GM13977 (cell line): ENCODE data around the gene PCED1B.

Experiments used
- DNase-seq: peaks from one replicate; pipeline ENCODE4 v3.0.0; 2012; ENCODE audit warnings: low spot score
- CTCF ChIP-seq: IDR thresholded peaks from 2 replicates; pipeline ENCODE4 v1.5.1; 2012; ENCODE audit warnings: mild to moderate bottlenecking, control low read depth; ENCODE audit not compliant: insufficient read depth; ENCODE audit errors: extremely low read depth, missing control alignments
- in situ Hi-C: fragments of 300-500 bp; cut with MboI; formaldehyde crosslinking; loops from one replicate; pipeline ENCODE4 v1.12.0; 2022; ENCODE audit warnings: low sequenced_read_pairs, low pct_unique_long_range_greater_than_20kb, mixed read lengths, inconsistent platforms; ENCODE audit not compliant: unreplicated experiment

Gene PCED1B

DNA sequence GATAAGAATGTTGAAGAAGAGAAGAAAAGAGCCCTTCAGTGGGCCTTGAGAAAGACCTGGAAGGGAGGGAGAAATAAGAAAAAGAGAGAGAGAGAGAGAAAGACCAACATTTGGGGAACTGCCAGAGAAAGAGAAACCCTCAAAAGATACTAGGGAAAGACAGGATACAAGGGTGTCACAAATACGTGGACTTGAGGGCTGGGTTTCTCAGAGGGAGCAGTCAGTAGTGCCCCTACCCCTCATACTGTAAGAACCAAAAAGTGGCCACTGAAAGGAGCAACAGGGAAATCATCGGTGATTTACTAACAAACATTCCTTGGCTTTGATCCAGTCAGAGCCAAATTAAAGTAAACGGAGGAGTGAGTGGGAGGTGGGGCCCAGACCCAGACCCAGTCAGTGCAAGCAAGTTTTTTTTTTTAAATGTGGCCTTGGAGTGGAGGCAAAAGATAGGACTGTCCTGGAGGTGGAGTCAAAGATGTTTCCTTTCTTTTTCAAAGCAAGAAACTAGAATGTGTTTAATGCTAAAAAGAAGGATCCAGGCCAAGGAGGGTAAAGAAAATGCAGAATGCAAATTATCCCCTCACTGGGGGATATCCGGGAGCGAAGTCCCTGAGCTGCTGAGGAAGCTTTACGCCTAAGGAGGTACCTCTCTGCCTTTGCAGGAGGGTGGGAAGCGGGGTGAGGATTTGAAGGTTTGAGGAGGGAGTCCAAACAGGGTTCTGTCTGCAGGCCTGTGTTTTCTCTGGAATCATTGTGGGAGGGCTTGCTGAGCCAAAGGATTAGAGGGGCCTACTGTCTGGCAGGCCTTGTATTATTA, 143.8 kb downstream of the PCED1B start:
- no peak for DNase-seq
- TF ChIP-seq CTCF: no peak
- in situ Hi-C loops: no loop called here

GRCh38 chr12:47223848-47224213, 144.4 kb downstream of the PCED1B start:
- in situ Hi-C loops: no loop called here
- DNase-seq: no peak
- no peak for TF ChIP-seq CTCF

GRCh38 chr12:47224563-47225133, 145.2 kb downstream of the PCED1B start:
- in situ Hi-C loops: no loop called here
- no peak for DNase-seq
- TF ChIP-seq CTCF: no peak

DNA sequence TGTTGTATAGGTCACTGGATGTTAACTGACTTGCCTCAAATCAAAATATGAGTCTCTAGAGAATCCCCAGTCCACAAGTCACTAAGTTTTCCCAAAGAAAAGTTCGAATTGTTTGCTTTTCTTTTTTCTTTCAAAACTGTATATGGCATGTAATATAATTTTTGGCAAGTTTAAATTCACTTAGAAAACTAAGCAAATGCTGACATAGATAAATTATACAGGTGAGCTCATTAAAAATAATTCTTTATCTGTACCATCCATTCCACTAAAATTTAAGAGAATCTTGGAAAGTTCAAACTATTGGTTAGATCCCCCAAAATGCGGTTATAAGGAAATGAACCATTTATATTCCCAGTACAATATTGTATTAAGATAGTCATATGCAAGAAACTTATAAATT, 145.9 kb downstream of the PCED1B start:
- no peak for TF ChIP-seq CTCF
- in situ Hi-C loops: no loop called here
- DNase-seq: no peak

- in situ Hi-C loops: no loop called here
- no peak for TF ChIP-seq CTCF
Measured at GRCh38 chr12:47226199-47226598, 146.8 kb downstream of the PCED1B start.

GRCh38 chr12:47228802-47229201, 149.4 kb downstream of the PCED1B start:
- no peak for DNase-seq
- no peak for TF ChIP-seq CTCF
- in situ Hi-C loops: no loop called here

More at GRCh38 chr12:47226199-47226598, 146.8 kb downstream of the PCED1B start:
- no peak for DNase-seq
